H1 (cell line): ENCODE data around the gene LRBA. TPM values are rescaled to one million over a fixed set of nuclear protein-coding genes. Genes with fewer than 3 reads are reported as not detected.

ENCODE experiments used
- POU5F1 ChIP-seq: IDR thresholded peaks from 2 replicates; pipeline ENCODE4 v1.6.1; 2011; ENCODE audit warnings: low read depth, mild to moderate bottlenecking, low read length, moderate library complexity
- polyA plus RNA-seq, 7 experiments: library from polyadenylated mRNA; depleted of rRNA in 3 of 7; stranded (reverse) in 5 of 7; unstranded in 2 of 7; fragments of >200 nt in 5 of 7; fragments of 200-250 nt in 2 of 7; gene quantifications; 1 replicate in 5 of 7; 2 replicates in 1 of 7; 4 replicates in 1 of 7; pipeline versions ENCODE4 v1.2.1 to v1.2.3, GENCODE V29; 2011 to 2013; ENCODE audit warnings: missing spikeins in 2 of 7, mixed read lengths in 2 of 7
- total RNA-seq: library from RNA; stranded (reverse); fragmentation: NEBNext Ultra II Directional; extraction: Animal tissue kit (Norgen Biotek cat#: 25700); gene quantifications from 2 replicates; pipeline ENCODE4 v1.2.1, GENCODE V29; 2021

LRBA gene
- total and polyA plus RNA-seq, 2 of the 8 experiments (the other 6 are each of a cell fraction or from before 2014, with no cell fraction given): 54.6 to 83.2 TPM

DNA sequence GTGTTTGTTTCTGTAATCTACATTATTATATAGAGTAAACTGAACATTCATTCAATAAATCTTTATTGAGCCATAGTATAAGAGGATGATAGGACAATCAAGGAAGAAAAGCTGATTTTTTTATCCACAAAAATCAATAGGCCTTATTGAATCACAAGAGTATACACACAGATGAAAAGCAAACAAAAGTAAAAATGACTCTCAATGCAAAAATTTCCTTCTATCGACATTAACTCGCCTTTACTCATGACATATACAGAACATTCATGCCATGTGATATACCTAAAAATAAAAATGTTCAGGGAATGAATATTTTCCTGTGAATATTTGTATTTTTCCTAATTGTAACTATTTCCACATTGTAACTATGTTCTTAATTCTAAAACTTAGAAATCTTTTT, 161.2 kb downstream of the LRBA start (continued):
- no peak for TF ChIP-seq POU5F1
